Erythroblast (primary cell): ENCODE data around the gene IL3RA.

Experiments
- DNase-seq, 2 experiments: peaks; one replicate each; lab custom pipeline; 2025; lab: John Stamatoyannopoulos, UW
- GATA1 ChIP-seq: IDR thresholded peaks from 2 replicates; pipeline ENCODE4 v1.6.1; 2011; ENCODE audit warnings: low read depth, mild to moderate bottlenecking, control low read depth, low read length, moderate library complexity
- POLR2A ChIP-seq: IDR thresholded peaks from 2 replicates; pipeline ENCODE4 v1.6.1; 2011; ENCODE audit warnings: mild to moderate bottlenecking, low read length

The IL3RA gene

DNA sequence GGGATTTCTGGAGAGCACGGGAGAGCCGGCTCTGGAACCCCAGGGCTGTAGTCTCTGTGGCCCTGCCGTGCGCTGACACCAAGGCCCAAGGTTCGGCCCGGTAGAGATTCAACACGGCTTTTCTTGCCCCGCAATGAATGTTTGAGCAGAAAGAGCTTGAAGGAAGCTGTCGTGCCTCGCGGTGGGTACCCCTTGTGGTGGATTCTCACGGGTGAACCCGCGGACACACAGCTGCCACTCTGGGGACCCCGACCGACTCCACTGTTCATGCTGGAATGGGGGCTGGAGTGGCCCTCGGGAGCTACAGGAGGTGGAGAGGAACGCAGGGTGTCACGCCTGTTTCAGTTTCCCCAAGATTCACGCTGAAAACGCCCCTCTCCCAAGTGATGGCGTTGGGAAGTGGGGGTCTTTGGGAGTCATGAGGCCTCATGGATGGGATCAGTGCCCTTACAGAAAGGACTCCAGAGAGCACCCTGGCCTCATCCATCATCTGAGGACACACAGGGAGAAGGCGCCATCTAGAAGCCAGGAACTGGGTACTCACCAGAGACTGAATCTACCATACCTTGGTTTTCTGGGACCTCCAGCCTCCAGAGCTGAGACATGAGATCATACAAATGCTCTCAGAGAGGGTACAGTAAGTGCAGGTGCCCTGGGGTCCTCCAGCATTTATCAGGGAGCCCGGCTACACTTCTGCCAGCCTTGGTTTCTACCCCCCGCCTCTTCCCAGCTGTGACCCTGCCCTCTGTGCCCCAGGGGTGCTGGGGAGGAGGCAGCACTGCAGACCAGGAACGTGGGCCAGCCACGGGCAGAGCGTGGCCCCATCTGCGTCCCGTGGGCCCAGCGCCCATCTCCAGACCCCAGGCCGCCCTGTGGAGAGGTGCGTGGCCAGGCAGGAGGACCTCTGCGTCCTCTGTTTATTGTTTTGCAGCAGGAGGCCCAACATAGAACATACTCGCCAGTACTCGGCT is 49.0 kb downstream of the IL3RA start:
- no peak for DNase-seq
- TF ChIP-seq GATA1 (no peak), POLR2A (no peak)

- DNase-seq: no peak
- no peak for TF ChIP-seq GATA1
- TF ChIP-seq POLR2A: no peak
These were observed 49.9 kb downstream of the IL3RA start for GRCh38 chrX:1386338-1387127.

DNA sequence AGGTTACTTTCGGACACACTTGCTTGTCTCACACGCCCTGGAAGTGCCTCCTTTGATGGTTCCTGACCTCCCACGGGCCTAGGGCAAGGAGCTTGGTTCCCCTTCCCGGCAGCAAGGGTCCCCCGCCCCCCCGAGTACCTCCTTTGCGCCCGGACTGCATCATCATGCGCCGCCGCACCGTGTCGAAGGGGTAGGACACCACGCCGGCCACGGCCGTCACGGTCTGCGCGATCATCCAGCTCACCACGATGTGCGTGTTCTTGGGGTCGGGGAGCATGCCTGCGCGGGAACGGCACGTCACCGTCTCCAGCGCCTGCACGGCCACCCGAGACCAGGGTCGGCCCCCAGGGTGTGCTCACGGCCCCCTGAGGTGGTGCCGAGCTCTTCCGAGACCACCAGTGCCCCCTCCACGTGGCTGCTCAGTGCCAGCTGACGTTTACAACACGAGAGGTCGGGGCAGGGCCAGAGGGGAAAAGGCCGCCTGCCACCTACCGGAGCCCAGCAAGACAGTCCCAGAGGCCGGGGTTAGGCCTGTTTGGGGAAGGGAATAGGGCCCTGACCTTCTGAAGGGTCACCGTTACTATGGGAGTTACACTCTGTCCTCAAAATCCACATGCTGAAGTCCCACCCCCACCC is 50.7 kb downstream of the IL3RA start:
- DNase-seq: no peak
- TF ChIP-seq GATA1: no peak
- TF ChIP-seq POLR2A: no peak

GRCh38 chrX:1388651-1389050 is 52.1 kb downstream of the IL3RA start:
- no peak for TF ChIP-seq POLR2A
- DNase-seq: no peak

DNA sequence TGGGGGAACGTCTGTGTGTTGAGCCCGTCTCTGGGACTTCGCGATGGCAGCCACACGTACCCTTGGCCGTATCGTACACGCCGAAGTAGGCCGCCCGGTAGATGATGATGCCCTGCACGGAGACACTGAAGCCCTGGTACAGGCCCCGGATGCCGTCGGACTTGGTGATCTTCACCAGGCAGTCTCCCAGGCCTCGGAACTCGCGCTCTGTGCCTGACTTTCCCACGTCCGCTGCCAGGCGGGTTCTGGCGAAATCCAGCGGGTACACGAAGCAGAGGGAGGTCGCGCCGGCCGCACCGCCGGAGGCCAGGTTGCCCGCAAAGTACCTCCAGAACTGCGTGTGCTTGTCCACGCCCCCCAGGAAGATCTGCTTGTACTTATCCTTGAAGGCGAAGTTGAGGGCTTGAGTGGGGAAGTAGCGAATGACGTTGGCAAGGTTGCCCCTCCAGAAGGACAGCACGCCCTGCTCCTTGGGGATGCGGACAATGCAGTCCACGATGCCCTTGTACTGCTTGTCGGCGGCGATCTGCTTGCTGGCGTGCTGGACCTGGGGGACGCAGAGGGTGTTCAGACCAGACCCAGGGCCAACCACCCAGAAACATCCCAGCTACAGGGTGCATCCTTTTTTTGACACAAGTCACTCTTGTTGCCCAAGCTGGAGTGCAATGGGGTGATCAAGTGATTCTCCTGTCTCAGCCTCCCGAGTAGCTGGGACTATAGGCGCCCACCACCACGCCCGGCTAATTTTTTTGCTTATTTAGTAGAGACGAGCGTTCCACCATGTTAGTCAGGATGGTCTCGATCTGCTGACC is 52.8 kb downstream of the IL3RA start:
- TF ChIP-seq GATA1: no peak
- TF ChIP-seq POLR2A: no peak
- DNase-seq: no peak

DNA sequence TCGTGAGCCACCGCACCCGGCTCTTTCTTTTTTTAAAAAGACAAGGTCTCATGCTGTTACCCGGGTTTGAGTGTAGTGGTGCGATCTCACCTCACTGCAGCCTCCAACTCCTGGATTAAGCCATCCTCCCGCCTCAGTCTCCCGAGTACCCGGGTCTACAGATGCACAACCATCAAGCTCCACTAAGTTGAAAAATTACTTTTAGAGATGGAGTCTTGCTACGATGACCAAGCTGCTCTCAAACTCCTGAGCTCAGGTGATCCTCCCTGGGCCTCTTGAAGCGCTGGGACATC is 53.4 kb downstream of the IL3RA start:
- DNase-seq: no peak
- no peak for TF ChIP-seq POLR2A
- TF ChIP-seq GATA1: no peak

DNA sequence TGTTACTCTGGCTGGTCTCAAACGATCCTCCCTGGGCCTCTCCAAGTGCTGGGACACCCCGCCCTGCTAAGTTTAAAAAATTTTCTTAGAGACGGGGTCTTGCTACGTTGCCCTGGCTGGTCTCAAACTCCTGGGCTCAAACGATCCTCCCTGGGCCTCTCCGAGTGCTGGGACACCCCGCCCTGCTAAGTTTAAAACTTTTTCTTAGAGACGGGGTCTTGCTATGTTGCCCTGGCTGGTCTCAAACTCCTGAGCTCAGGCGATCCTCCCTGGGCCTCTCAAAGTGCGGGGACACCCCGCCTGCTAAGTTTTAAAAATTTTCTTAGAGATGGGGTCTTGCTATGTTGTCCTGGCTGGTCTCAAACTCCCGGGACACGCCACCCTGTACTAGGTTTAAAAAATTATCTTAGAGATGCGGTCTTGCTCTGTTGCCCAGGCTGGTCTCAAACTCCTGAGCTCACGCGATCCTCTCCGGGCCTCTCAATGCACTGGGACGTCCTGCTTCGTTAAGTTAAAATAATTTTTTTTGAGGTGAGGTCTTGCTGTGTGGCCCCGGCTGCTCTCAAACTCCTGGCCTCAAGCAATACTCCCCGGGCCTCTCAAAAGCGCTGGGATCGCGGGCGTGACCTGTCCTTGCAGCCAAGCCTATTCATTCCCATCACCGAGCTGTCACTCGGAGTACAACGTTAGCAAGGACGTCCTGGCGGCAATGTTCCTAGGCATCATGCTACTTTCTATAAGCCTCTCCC is 54.2 kb downstream of the IL3RA start:
- TF ChIP-seq POLR2A (no peak), GATA1 (no peak)
- no peak for DNase-seq

GRCh38 chrX:1391370-1391706 is 54.8 kb downstream of the IL3RA start:
- no peak for DNase-seq
- TF ChIP-seq POLR2A (no peak), GATA1 (no peak)

- TF ChIP-seq GATA1 (no peak), POLR2A (peak; percentile 93)
- DNase-seq: no peak
These were observed 55.3 kb downstream of the IL3RA start, which contains the start of gene SLC25A6 for GRCh38 chrX:1391707-1392375. Gene SLC25A6 (minus strand): TSS chrX:1392113. CDS start chrX:1392009, 104 bp downstream.

DNA sequence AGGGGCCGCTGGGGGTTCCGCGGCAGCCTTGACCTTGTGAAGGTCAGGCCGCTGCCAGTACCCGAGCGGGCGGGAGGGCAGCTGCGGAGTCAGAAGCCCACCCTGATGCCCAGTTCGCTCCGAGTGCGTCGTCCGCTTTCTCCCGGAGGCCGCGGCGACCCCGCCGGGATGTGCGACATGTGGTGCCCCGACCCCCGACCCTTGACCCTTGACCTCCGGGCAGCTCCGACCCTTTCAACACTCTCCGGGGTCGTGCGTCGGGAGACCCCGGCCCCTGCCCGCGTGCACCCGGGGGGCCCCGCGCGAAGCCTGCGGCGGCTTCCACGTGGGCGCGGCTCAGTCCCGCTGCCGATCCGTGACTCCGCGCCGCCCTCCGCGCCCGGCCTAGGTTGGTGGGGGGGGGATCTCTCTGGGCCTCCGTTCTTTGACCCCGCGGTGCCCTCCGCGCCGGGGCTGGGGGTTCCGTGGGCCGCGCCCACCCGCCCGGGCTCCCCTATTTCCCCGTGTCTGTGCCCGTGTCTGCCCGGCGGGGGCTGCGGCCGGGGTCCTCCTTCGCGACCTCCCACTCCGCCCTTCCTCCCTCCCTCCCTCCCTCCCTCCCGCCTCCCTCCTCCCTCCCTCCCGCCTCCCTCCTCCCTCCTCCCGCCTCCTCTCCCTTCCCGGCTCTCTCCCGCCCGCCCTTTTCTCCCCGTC is 55.9 kb downstream of the IL3RA start:
- no peak for DNase-seq
- TF ChIP-seq GATA1 (no peak), POLR2A (peak; percentile 20)

DNA sequence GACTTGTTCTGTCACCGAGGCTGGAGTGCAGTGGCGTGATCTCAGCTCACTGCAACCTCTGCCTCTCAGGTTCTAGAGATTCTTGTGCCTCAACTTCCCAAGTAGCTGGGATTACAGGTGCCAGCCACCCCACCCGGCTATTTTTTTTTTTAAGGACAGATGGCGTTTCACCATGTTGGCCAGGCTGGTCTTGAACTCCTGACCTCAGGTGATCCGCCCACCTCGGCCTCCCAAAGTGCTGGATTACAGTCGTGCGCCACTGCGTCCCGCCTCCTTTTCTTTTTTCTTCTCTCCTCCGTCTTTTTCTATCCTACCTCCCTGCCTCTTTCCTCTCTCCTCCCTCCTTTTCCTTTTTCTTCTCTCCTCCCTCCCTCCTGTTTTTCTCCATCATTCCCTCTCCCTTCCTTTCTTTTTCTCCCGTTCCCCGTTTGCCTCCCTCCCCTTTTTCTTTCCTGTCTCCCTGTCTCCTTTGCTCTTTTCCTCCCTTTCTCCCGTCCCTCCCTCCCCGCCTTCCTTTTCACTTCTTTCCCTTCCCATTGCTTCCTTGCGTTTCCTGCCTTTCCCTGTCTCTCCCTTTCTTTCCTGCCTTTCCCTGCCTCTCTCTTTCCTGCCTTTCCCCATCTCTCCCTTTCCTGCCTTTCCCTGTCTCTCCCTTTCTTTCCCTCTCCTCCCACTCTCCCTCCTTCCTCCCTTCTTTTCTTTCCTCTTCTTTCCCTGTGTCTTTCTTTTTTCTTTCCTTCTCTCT is 57.5 kb downstream of the IL3RA start:
- DNase-seq: no peak
- no peak for TF ChIP-seq GATA1
- TF ChIP-seq POLR2A: no peak
